ENCODE measurements around the gene SCD5.

- no peak for TF ChIP-seq EZH2phosphoT487 (IDR thresholded peaks at IDR 0.05; ENCODE audit: unreplicated experiment)
- TF ChIP-seq CREB1 (CRISPR knock-in tag; IDR thresholded peaks at IDR 0.05; ENCODE audit: low read depth) = no peak
- no peak for TF ChIP-seq EZH2 (IDR thresholded peaks at IDR 0.05; ENCODE audit: low read depth, unreplicated experiment)
- no peak for TF ChIP-seq CTCF (conservative IDR thresholded peaks at IDR 0.05; ENCODE audit: low read depth in 2 of 2)
- no peak for TF ChIP-seq ZNF114 (CRISPR knock-in tag; IDR thresholded peaks at IDR 0.05)
- no peak for TF ChIP-seq POLR2AphosphoS5 (IDR thresholded peaks at IDR 0.05; ENCODE audit: low read depth)
- no peak for TF ChIP-seq JUNB (IDR thresholded peaks at IDR 0.05; ENCODE audit: unreplicated experiment)
- TF ChIP-seq NANOG (IDR thresholded peaks at IDR 0.05; ENCODE audit: borderline replicate concordance) = no peak
- TF ChIP-seq ZNF462 (CRISPR knock-in tag; IDR thresholded peaks at IDR 0.05) = no peak
- TF ChIP-seq REST (IDR thresholded peaks at IDR 0.05; ENCODE audit: unreplicated experiment) = no peak
- TF ChIP-seq ETS1 (IDR thresholded peaks at IDR 0.05) = no peak
- TF ChIP-seq STAT1 (IDR thresholded peaks at IDR 0.05; ENCODE audit: unreplicated experiment) = no peak
Observed at GRCh38 chr4:82825425-82825824, 26.8 kb upstream of the SCD5 start.

Measured in GM23338 (cell line).